Glutamatergic neuron (in vitro differentiated cells): Measurements from ENCODE around the gene MRPL23. TPM values are rescaled to one million over a fixed set of nuclear protein-coding genes. Genes with fewer than 3 reads are reported as not detected.

Experiments used
- DNase-seq: peaks from one replicate; pipeline ENCODE4 v3.0.0; 2022
- H3K27ac Mint-ChIP-seq: one replicate; pipeline ENCODE4 v1.8.0; 2020; ENCODE audit warnings: mild to moderate bottlenecking, mixed read lengths, inconsistent platforms; ENCODE audit not compliant: unreplicated experiment
- H3K27me3 Mint-ChIP-seq: one replicate; pipeline ENCODE4 v1.8.0; 2020; ENCODE audit warnings: mild to moderate bottlenecking, moderate library complexity, mixed read lengths, inconsistent platforms; ENCODE audit not compliant: unreplicated experiment
- H3K36me3 Mint-ChIP-seq: one replicate; pipeline ENCODE4 v1.8.0; 2020; ENCODE audit warnings: mild to moderate bottlenecking, mixed read lengths, inconsistent platforms; ENCODE audit not compliant: unreplicated experiment
- H3K4me1 Mint-ChIP-seq: one replicate; pipeline ENCODE4 v1.8.0; 2020; ENCODE audit warnings: mild to moderate bottlenecking, low read depth, mixed read lengths, inconsistent platforms; ENCODE audit not compliant: unreplicated experiment
- H3K4me3 Mint-ChIP-seq: one replicate; pipeline ENCODE4 v1.8.0; 2020; ENCODE audit warnings: mild to moderate bottlenecking, mixed read lengths, inconsistent platforms; ENCODE audit not compliant: unreplicated experiment
- H3K9me3 Mint-ChIP-seq: one replicate; pipeline ENCODE4 v1.8.0; 2020; ENCODE audit warnings: mild to moderate bottlenecking, moderate library complexity, mixed read lengths, inconsistent platforms; ENCODE audit not compliant: unreplicated experiment
- CTCF ChIP-seq: fragments of 200-600 bp; sonication (generic); IDR thresholded peaks from one replicate; pipeline ENCODE4 v1.5.0; 2021; ENCODE audit not compliant: partially characterized antibody, unreplicated experiment
- total RNA-seq: library from RNA; stranded (reverse); fragmentation: NEBNext Ultra II Directional; extraction: Animal tissue kit (Norgen Biotek cat#: 25700); gene quantifications from one replicate; pipeline ENCODE4 v1.2.1, GENCODE V29; 2021; ENCODE audit not compliant: unreplicated experiment

The MRPL23 gene
- total RNA-seq, 1 donor from 2014 or later = 27.6 TPM

- H3K36me3 Mint-ChIP-seq = no peaks in the 10 kb centered on the region
- TF ChIP-seq CTCF = no peak
- no peak for DNase-seq
- no peak overlapping the region for H3K4me3 Mint-ChIP-seq
- no peaks in the 10 kb centered on the region for H3K27me3 Mint-ChIP-seq
- H3K27ac Mint-ChIP-seq = no peak overlapping the region
- no peaks in the 10 kb centered on the region for H3K4me1 Mint-ChIP-seq
- H3K9me3 Mint-ChIP-seq = no peaks in the 10 kb centered on the region
Observed at GRCh38 chr11:2002042-2002776, 55.1 kb downstream of the MRPL23 start.

- DNase-seq = no peak
- no peaks in the 10 kb centered on the region for H3K4me1 Mint-ChIP-seq
- no peaks in the 10 kb centered on the region for H3K27me3 Mint-ChIP-seq
- H3K9me3 Mint-ChIP-seq = no peaks in the 10 kb centered on the region
- no peak overlapping the region for H3K27ac Mint-ChIP-seq
- H3K4me3 Mint-ChIP-seq = no peak overlapping the region
- no peaks in the 10 kb centered on the region for H3K36me3 Mint-ChIP-seq
- no peak for TF ChIP-seq CTCF
Observed at GRCh38 chr11:2002807-2003206, 55.7 kb downstream of the MRPL23 start.

- no peaks in the 10 kb centered on the region for H3K36me3 Mint-ChIP-seq
- no peaks in the 10 kb centered on the region for H3K9me3 Mint-ChIP-seq
- H3K4me3 Mint-ChIP-seq = no peak overlapping the region
- no peak for TF ChIP-seq CTCF
- H3K27ac Mint-ChIP-seq = no peak overlapping the region
- H3K27me3 Mint-ChIP-seq = no peaks in the 10 kb centered on the region
- no peaks in the 10 kb centered on the region for H3K4me1 Mint-ChIP-seq
- DNase-seq = no peak
Observed at GRCh38 chr11:2004466-2004865, 57.3 kb downstream of the MRPL23 start.

Other genes starting within 250 kb of the MRPL23 start
- gene IFITM10, start 196.7 kb upstream of the MRPL23 start, total RNA-seq = 5.4 TPM
- 159 TPM for gene CTSD, start 183.4 kb upstream of the MRPL23 start, total RNA-seq
- gene SYT8, start 112.3 kb upstream of the MRPL23 start, total RNA-seq = not detected
- gene TNNI2, start 108.4 kb upstream of the MRPL23 start, total RNA-seq = not detected
- gene LSP1, start 94.2 kb upstream of the MRPL23 start, total RNA-seq = 2.5 TPM
- gene PRR33, start 55.4 kb upstream of the MRPL23 start, total RNA-seq = not detected
- gene TNNT3, start 27.6 kb upstream of the MRPL23 start, total RNA-seq = not detected
- 46.9 TPM for gene H19, start 50.5 kb downstream of the MRPL23 start, total RNA-seq
- 21.5 TPM for gene IGF2, start 192.1 kb downstream of the MRPL23 start, total RNA-seq
- gene INS, start 213.9 kb downstream of the MRPL23 start, total RNA-seq = not detected
- not detected for gene TH, start 224.5 kb downstream of the MRPL23 start, total RNA-seq